Subcutaneous abdominal adipose tissue (tissue), 5 donors: ENCODE data around the gene MTG2.

Source experiments
- H3K27ac ChIP-seq: one replicate; pipeline ENCODE4 v1.7.0; 2013; ENCODE audit warnings: low read depth, mild to moderate bottlenecking, inconsistent platforms, low read length, moderate library complexity
- H3K27me3 ChIP-seq, 5 donors: one replicate each; pipeline ENCODE4 v1.7.0; 2013; ENCODE audit warnings: low read length in 5 of 5, inconsistent platforms in 1 of 5; ENCODE audit not compliant: control insufficient read depth in 5 of 5, insufficient read depth in 4 of 5
- H3K36me3 ChIP-seq, 5 donors: one replicate each; pipeline ENCODE4 v1.7.0; 2013; ENCODE audit warnings: low read length in 5 of 5; ENCODE audit not compliant: control insufficient read depth in 5 of 5, insufficient read depth in 5 of 5
- H3K4me1 ChIP-seq, 5 donors: one replicate each; pipeline ENCODE4 v1.7.0; 2013; ENCODE audit warnings: low read length in 5 of 5, mild to moderate bottlenecking in 3 of 5, moderate library complexity in 1 of 5; ENCODE audit not compliant: control insufficient read depth in 5 of 5, insufficient read depth in 5 of 5
- H3K4me3 ChIP-seq, 5 donors: one replicate each; pipeline ENCODE4 v1.7.0; 2013; ENCODE audit warnings: low read length in 5 of 5, low read depth in 1 of 5
- H3K9ac ChIP-seq, 5 donors: one replicate each; pipeline ENCODE4 v1.7.0; 2013; ENCODE audit warnings: low read length in 5 of 5, mild to moderate bottlenecking in 4 of 5, moderate library complexity in 3 of 5
- H3K9me3 ChIP-seq, 5 donors: one replicate each; pipeline ENCODE4 v1.7.0; 2013; ENCODE audit warnings: low read length in 5 of 5; ENCODE audit not compliant: control insufficient read depth in 5 of 5
- donor health status: healthy.
- donor health status: healthy.
- donor health status: healthy.
- donor health status: healthy.
- donor health status: healthy.

Gene MTG2

DNA sequence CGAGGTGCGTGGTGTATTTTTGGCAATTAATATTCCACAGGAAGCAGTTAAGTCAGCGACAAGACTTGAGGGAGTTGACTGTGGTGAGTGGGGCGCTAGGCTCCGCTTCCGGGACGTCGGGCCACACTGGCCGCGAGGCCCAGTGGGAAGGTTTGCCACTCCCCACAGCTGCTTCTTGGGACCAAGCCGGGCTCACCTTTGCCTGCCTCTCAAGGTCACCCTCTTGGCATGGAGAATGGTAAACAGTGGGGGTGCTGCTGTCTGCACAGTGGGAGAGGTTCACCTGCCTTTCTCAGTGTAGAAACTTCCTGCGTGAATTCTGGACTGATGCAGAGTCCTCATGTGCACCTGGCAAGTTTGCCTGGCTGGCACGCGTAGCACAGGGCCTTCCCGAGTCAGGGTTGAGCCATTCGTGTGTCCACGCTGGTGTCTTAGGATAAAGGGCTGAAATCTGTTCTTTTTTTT, 61.8 kb downstream of the MTG2 start:
- Histone ChIP-seq H3K27ac (no peak overlapping the region), H3K27me3 (no peaks in the 10 kb centered on the region), H3K4me3 (no peak overlapping the region), H3K36me3 (peaks cover 0 to 21% (median 7%) of the 10 kb centered on the region in 5 donors), H3K9me3 (no peaks in the 10 kb centered on the region), H3K9ac (peak overlapping the region in 1 of 5 donors; percentile 53), H3K4me1 (peaks cover 1 to 62% (median 40%) of the 10 kb centered on the region in 5 donors)

DNA sequence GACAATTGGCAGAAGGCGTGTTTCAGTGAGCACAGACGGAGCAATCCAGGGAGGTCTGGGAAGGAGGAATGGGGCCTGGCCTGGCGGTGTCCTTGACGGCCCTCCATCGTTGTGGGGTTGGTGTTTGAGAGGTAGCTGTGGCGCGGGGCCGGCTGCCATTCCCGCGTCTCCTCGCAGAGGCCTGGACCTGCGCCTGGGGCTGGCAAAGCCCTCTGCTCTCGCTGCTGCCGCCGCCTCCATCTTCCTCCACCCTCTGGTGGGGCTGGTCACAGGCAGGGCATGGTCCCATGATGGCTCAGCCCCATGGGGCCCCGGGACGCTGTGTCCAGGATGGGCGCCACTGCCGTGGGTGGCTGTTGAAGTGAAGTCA, 63.1 kb downstream of the MTG2 start:
- Histone ChIP-seq H3K36me3 (peaks cover 0 to 21% (median 7%) of the 10 kb centered on the region in 5 donors), H3K4me3 (no peak overlapping the region), H3K27ac (no peak overlapping the region), H3K9me3 (no peaks in the 10 kb centered on the region), H3K4me1 (peaks cover 0 to 52% (median 34%) of the 10 kb centered on the region in 5 donors), H3K9ac (no peak overlapping the region), H3K27me3 (no peaks in the 10 kb centered on the region)

- Histone ChIP-seq H3K27me3 (no peaks in the 10 kb centered on the region), H3K4me1 (peaks cover 0 to 47% (median 32%) of the 10 kb centered on the region in 5 donors), H3K9ac (no peak overlapping the region), H3K36me3 (peaks cover 0 to 18% (median 7%) of the 10 kb centered on the region in 5 donors), H3K9me3 (no peaks in the 10 kb centered on the region), H3K27ac (no peak overlapping the region), H3K4me3 (no peak overlapping the region)
These were observed 63.6 kb downstream of the MTG2 start for GRCh38 chr20:62246431-62246830.

DNA sequence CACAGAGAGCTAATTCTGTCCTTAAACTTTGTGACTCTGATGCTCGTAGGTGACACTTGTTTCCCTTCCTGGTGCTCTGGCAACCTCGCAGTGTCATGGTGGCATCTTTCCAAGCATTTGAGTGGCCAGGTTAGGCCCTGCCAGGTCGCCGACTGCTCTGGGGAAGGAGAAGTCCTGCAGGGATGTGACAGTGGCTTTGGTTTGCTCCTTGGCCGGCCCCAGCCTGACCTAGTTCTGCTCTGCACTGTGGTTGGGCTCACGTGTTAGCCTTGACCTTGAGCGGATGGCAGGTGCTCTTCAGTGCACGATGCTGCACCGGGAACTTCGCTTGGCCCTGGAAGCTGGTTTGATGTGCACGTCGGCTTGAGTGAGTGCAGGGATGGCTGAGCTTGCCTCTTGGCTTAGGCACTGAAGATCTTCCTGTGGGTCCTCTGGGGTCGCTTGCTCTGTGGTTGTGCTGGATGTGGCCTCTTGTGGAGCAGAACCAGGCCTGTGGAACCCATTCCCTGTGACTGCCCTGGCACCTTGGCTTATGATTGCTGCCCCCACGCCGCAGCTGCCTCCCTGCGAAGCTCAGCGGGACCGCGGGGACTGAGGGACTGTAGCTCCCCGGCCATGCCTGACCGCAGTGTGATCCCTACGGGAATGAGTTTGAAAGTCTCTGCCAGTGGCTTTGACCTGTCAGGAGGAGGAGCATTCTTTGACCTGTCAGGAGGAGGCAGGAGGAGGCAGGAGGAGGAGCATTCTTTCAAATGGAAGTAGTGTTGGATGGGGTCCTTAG, 64.2 kb downstream of the MTG2 start:
- Histone ChIP-seq H3K36me3 (peaks cover 0 to 18% (median 7%) of the 10 kb centered on the region in 5 donors), H3K27ac (no peak overlapping the region), H3K4me1 (peaks cover 0 to 42% (median 31%) of the 10 kb centered on the region in 5 donors), H3K9ac (no peak overlapping the region), H3K9me3 (no peaks in the 10 kb centered on the region), H3K4me3 (no peak overlapping the region), H3K27me3 (no peaks in the 10 kb centered on the region)

DNA sequence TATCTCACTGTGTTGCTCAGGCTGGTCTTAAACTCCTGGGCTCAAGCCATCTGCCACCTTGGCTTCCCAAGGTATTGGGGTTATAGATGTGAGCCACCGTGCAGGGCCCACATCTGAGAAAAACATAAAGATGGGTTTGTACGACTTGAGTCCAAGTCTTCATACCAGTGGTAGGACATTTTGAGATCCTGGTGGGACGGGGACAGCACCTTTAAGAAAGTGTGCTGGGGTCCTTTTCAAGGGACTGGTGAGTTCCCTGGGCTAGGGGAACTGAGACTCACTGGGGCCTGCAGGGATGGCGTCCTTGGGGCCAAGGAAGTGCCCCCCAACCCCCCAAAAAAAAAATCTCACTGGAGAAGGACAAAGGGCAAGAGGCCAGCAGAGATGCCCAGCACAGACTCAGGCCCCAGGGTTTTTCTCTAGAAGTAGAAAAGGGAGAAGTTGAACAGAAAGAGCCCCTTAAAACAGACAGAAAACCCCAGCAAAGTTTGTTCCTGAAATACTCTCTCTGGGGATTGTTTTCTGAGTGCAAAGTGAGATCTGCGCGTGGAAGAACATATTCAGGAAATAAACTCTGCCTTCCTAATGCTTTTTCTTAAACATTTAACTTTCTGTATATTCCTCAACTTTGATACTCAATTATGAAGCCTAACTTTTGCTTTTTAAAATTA, 66.2 kb downstream of the MTG2 start:
- H3K9ac ChIP-seq = no peak overlapping the region
- no peaks in the 10 kb centered on the region for H3K27me3 ChIP-seq
- no peak overlapping the region for H3K27ac ChIP-seq
- H3K9me3 ChIP-seq = no peaks in the 10 kb centered on the region
- H3K36me3 ChIP-seq = peaks cover 0 to 13% (median 11%) of the 10 kb centered on the region in 5 donors
- no peak overlapping the region for H3K4me3 ChIP-seq
- H3K4me1 ChIP-seq = peaks cover 0 to 29% (median 20%) of the 10 kb centered on the region in 5 donors

DNA sequence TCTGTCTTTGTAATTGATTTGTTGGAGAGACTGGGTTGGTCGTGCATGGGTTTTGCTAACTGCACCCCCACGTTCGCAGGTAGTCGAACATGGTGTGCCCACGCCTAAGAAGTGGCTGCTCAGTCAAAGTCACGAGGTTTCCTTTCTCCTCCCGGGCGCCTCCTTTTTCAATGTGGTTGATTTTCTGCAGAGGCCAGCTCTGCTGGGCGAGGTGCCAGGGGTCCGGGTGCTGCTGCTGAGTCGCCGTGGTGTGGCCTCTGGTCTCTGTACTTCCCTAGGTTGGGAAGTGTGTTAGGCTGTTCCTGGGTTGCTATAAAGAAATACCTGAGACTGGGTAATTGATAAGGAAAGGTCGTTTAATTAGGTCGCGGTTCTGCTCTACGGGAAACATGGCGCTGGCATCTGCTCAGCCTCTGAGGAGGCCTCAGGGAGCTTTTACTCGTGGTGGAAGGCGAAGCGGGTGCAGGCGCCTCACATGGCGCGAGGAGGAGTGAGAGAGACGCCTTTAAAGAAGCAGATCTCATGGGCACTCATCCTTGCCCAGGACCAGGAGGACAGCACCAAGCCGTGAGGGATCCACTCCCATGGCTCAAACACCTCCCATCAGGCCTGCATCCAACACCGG, 69.6 kb downstream of the MTG2 start:
- Histone ChIP-seq H3K4me3 (no peak overlapping the region), H3K9ac (no peak overlapping the region), H3K27ac (no peak overlapping the region), H3K4me1 (peaks cover 0 to 6% (median 2%) of the 10 kb centered on the region in 5 donors), H3K27me3 (no peaks in the 10 kb centered on the region), H3K36me3 (peaks cover 0 to 30% (median 21%) of the 10 kb centered on the region in 5 donors), H3K9me3 (no peaks in the 10 kb centered on the region)
